GM19324 (cell line): ENCODE measurements around the gene ALG12.

ENCODE experiments used
- ATAC-seq: cut with Tn5 transposase; IDR thresholded peaks from one replicate; pipeline ENCODE4 v1.9.1; 2021; ENCODE audit warnings: mild to moderate bottlenecking, moderate library complexity; ENCODE audit not compliant: unreplicated experiment, low FRiP score

The ALG12 gene

GRCh38 chr22:49871482-49871881, 46.8 kb downstream of the ALG12 start:
- no peak for ATAC-seq

DNA sequence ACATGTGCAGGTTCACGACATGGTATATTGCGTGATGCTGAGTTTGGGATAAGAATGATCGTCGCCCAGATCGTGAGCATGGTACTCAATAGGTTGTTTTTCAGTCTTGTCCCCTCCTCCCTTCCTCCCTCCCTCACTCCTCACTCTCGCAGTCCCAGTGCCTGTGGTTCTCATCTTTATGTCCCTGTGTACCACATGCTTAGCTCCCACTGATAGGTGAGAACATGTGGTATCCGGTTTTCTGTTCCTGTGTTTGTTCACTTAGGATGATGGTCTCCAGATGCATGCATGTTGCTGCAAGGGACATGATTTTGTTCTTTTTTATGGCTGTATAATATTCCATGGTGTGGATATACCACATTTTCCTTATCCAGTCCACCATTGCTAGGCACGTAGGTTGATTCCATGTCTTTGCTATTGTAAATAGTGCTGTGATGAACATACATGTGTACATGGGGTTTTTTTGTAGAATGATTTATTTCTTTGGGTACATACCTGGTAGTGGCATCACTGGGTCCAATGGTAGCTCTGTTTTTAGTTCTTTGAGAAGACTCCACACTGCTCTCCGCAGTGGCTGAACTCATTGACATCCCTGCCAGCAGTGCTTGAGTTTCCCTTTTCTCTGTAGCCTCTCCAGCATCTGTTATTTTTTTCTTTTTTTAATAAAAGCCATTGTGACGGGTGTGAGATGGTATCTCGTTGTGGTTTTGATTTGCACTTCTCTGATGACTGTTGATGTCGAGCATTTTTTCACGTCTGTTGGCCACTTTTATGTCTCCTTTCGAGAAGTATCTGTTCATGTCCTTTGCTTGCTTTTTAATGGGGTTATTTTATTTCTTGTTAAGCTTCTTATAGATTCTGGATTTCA, 48.2 kb downstream of the ALG12 start:
- ATAC-seq: no peak

DNA sequence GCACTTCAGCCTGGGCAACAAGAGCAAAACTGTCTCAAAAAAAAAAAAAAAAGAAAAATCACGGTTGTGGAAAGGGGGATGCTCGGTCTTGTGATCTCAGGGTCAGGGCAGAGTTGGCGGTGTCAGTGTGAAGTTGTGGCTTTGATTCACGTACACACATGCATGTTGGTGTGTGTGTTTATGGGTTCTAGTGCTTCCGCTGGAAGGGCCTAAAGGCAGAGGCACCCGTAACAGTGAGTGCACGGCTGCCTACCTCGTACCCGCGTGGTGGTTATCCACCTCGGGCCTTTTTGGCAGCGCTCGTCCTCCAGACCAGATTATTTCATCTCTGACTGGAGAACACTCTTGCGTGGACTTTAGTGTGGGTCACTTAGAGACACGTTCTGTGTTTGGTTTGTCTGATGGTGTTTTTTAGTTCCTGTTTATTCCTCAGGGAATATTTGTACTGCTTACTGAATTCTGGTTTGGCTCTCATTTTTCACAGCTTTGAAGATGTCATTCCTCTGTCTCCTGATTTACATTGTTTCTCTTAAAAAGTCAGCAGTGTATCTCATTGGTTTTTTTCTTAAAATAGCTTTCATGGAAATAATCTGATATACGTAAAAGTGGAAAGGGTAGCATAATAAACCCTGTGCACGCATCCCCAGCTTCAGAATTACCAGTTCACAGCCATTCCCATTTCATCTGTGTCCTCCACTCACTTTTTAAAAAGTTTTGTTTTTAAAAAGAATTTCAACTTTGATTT, 49.0 kb downstream of the ALG12 start:
- no peak for ATAC-seq

- ATAC-seq: no peak
Measured at GRCh38 chr22:49867303-49868265, 50.7 kb downstream of the ALG12 start.

DNA sequence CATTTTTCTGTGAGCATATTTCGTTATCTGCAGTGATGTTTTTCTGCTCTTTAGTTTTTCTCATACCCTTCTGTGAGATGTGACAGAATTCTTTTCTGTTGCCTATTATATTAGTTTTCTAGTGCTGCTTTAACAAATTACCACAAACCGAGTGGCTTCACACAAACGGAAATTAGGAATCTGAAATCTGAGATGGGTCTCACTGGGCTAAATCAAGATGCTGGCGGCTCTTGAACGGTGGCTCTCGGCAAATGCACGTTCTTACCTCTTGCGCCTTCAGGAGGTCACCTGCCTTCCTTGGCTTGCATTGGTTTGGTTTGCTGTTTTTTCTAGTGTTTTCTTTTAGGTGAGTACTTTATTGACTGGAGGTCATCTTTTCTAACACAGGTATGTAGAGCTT, 51.6 kb downstream of the ALG12 start:
- no peak for ATAC-seq

GRCh38 chr22:49866134-49866533, 52.1 kb downstream of the ALG12 start:
- no peak for ATAC-seq

DNA sequence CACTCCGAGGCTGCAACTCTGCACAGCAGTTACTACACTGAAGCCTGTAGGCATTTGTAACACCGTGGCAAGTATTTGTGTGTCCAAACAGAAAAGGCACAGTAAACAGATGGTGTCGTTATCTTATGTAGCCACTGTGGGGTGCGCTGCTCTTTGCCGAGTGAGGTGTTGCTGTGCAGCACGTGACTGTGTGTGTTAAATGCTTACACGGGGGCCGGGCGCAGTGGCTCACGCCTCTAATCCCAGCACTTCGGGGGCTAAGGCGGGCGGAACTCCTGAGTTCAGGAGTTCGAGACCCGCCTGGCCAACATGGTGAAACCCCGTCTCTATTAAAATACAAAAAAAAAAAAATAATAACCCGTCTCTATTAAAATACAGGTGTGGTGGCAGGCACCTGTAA, 53.1 kb downstream of the ALG12 start:
- no peak for ATAC-seq

DNA sequence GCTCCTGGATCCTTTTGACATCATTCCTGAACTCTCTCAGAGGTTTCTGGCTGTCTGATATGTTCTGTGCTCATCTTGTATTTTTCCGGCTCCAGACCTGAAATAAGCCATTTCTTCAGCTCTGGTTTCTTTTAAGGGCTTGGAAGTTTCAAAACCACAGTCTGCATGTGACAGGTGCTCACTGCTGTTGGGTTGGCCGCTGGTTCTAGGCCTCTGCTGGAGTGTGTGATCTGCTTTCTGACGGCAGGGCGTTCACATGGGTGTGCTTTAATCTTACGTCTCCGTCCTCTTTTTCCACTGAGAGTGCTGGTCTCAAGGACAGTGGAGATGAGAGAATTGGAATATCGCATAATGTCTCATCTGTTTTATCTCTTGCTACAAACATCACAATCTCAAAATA, 54.3 kb downstream of the ALG12 start:
- ATAC-seq: no peak

GRCh38 chr22:49862496-49862776, 55.8 kb downstream of the ALG12 start:
- ATAC-seq: no peak

- ATAC-seq: no peak
Measured at GRCh38 chr22:49861642-49862495, 56.4 kb downstream of the ALG12 start.

GRCh38 chr22:49858827-49859226, 59.4 kb downstream of the ALG12 start:
- no peak for ATAC-seq

DNA sequence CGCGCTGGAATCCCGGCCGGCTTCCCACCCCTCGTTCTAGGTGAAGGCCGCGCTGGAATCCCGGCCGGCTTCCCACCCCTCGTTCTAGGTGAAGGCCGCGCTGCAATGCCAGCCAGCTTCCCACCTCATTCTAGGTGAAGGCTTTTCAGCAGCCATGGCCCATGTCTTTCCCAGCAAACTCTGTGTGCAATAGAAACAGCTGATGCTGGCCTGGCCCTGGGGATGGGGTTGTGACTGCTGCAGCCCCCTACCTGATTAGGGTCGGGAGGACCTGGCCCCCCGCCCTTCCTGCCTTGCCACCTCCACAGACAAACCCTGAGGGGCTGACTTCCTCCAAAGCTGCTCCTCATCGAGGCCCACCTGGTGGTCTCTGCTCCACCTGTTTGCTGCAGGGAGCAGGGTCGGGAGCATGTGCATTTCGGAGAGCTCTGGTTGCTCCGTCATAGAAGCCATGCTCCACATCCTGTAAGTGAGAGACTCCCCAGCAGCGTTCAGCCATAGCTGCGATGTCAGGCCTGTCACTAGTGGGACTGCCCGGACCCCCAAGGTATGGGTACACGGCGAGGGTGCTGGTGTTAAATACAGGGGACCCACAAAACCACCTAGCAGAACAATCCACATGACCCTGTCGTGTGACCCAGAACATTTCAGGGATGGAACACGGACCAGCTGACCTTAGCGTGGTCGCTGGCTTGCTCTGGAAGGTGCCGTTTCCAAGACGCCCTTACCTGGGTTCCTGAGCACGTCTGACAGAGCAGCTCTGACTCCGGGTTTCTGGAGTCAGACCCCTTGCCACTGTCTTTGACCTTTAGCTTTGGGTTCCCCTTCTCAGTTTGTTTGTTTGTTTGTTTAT, 61.2 kb downstream of the ALG12 start:
- ATAC-seq: no peak

DNA sequence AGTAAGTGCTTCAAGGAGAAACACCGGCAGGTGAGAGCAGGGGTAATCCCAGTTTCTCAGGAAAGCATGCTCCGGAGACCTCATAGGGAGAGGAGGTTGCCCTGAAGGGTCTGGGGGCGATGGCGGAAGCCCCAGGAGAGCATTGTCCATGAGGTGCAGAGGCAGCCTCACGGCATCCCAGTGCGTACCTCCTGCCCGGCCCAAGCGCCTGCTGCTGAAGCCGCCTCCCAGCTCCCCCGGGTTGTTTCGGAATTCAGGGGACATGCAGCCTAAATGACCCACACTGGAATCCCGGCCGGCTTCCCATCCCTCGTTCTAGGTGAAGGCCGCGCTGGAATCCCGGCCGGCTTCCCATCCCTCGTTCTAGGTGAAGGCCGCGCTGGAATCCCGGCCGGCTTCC, 61.9 kb downstream of the ALG12 start:
- no peak for ATAC-seq

GRCh38 chr22:49855251-49855911, 62.9 kb downstream of the ALG12 start:
- ATAC-seq: no peak

GRCh38 chr22:49853981-49854831, 64.0 kb downstream of the ALG12 start:
- peak; percentile 44 for ATAC-seq

DNA sequence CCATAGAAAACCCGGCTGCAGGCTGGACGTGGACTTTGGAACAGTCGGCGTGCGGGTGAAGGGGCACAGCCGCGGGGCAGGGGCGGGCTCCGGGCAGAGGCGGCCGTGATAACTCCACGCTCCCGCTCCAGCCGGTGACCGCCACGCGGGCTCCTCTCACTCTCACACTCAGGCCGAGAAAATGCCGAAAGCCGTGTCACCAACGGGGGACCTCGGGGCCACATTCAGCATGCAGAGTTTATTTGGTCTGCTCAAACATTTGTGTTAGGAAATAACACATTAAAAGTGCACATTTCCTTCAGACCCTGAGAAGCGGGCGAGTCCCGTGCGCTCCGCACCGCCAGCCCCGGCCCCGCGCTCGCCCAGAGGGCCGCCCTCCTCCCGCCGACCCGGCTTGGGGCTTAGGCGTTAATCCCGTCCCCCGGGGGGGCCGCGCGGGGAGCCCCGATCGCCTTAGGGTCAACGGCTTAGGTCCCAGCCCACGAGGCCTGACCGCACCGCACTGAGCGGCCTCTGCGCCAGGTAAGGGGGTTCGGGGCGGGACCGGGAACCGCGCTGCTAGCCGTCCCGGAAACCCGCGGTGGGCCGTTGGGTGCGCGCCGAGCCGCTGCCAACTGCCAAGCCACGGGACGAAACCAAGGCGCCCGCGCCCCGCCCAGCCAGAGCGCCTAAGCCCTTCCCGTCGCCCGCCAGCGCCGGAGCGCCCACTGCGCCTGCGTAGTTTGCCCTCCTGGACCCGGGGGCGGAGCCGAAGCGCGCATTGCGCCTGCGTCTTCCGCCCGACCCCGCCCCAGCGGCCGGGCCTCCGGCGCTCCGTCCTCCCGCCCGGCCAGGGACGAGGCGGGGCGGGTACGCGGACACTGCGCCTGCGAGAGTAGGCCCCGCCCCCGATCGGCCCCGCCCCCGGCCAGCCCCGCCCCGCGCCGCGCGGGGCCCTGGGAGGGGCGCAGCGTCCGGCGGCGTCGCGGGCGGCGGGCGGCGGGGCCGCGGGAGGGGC, 65.0 kb downstream of the ALG12 start, which contains the start of gene ZBED4:
ZBED4 (plus strand) TSS at position 947 of the 997 bp plus-strand sequence. CDS start 29,819 bp downstream, outside the sequence.
- ATAC-seq: peak; percentile 86
